Hepatocyte (in vitro differentiated cells): ENCODE measurements around the gene DSC2.

Source experiments
- CTCF ChIP-seq: fragments of 200-600 bp; sonication (generic); IDR thresholded peaks from 2 replicates; pipeline ENCODE4 v1.5.1; 2016; ENCODE audit warnings: antibody characterized with exemption, mild to moderate bottlenecking; ENCODE audit not compliant: poor library complexity
- EZH2phosphoT487 ChIP-seq: fragments of 200-600 bp; sonication (generic); IDR thresholded peaks from one replicate; pipeline ENCODE4 v1.6.1; 2018; ENCODE audit warnings: antibody characterized with exemption, mild to moderate bottlenecking, low read depth, moderate library complexity; ENCODE audit not compliant: unreplicated experiment, severe bottlenecking

DNA sequence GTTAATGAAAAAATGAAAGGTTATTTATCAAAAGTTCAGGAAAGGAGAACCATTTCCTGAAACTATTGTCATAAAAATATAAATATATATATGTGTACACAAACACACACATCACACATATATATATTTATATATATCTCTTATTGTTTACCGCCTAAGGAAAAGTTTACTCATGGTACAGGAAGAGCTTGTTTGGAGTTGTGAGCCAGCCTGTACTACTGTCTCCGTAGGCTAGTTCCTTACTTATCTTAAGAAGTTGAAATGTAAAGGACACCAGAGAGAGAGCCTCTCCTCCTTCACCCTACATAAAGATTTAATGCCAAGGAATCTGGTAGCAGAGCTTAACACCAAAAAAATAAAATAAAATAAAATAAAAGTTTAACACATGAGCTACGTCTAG lies 40.8 kb upstream of the DSC2 start:
- TF ChIP-seq CTCF (no peak), EZH2phosphoT487 (no peak)
